Stimulated activated CD8-positive, alpha-beta memory T cell treated with anti-CD3 and anti-CD28 coated beads, Interleukin-4, amount 100 ng/mL, for 1 hour (primary cell): ENCODE data around the gene HAL.

Experiments used
- DNase-seq, 2 donors: peaks; one replicate each; pipeline ENCODE4 v3.0.0-alpha.2; 2020; ENCODE audit warnings: low read depth in 2 of 2, low spot score in 1 of 2

HAL gene

GRCh38 chr12:96014943-96015599 lies 18.9 kb upstream of the HAL start:
- DNase-seq = no peak

DNA sequence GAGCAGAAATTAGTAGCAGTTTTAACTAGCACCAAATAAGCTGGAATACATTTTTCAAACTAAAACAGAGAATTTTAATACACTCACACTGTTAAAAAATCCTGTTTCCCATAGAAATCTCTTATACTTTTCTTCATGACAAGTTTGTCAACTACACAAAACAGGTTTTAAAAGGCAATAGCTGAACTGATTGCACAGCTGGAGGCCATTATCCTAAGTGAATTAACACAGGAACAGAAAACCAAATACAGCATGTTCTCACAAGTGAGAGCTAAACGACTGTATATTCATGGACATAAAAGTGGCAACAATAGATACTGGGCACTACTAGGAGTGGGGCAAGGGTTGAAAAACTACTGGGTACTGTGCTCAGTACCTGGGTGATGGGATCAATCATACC lies 11.6 kb upstream of the HAL start:
- no peak for DNase-seq

DNA sequence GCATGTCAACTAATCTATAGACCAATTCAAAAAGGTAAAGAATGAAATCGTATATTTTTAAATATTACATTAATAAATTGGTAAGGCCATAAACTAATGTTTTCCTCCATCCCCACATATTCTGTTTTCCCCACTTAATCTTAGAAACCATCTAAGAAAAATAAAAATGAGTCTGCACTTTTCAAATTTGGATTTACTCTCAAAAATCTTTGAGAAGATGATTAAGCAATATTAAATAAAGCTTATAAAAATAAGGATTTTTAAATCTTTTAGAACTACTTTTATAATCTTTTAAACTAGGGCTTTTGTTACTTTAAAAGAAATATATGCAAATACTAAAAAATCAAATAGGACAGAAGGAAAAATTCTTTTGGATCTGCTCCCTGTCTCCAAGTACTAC lies 10.6 kb upstream of the HAL start:
- DNase-seq = no peak

DNA sequence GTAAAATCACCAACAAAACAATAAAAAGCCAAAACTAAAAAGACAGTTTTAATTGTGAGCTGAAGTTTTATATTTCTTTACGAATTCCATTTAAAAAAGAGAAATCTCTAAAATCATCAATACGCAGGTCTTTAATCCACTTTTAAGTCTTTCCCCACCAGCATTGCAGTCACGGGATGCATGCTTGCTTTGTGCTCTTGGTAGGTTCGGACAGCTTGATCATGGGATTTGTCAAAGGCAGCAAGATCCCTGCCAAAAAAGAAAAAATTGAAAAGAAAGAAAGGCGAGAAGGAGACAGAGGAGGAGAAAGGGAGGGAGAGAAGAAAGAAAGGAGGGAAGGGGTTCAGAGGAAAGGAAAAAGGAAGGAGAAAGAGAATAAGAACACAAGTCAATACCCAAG lies 4.7 kb upstream of the HAL start:
- no peak for DNase-seq

- DNase-seq = no peak
Observed at GRCh38 chr12:95999484-95999883, 3.3 kb upstream of the HAL start.

GRCh38 chr12:95998611-95999286 lies 2.6 kb upstream of the HAL start:
- peak in 1 of 2 donors; percentile 4 for DNase-seq

DNA sequence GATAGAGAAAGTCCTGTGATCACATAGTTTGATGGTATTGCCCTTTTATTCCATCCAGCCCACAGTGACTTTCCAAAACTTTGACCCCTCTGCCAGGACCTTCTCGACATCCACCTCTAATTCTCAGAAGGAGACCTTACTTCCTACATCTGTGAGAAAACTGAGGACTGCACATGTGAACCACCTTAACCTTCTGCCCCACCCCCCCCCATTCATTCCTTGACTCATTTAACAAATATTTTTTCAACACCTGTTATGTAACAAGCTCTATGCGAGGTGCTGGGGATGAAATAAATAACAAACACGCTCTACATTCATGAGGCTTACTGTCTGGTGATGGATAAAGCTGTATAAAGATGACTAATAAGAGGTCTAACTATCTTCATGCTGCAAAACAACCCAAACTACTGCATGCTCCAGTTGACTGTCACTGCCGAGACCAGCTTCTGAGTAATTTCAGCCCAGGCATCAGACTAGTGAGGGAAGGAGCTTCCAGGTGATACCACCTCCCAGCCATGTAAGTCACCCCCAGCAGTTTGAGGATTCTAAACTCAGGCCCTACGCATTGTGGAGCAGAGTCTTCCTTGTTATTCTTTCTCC lies 1.9 kb upstream of the HAL start:
- no peak for DNase-seq

- no peak for DNase-seq
Observed at GRCh38 chr12:95997276-95997675, 1.1 kb upstream of the HAL start.

DNA sequence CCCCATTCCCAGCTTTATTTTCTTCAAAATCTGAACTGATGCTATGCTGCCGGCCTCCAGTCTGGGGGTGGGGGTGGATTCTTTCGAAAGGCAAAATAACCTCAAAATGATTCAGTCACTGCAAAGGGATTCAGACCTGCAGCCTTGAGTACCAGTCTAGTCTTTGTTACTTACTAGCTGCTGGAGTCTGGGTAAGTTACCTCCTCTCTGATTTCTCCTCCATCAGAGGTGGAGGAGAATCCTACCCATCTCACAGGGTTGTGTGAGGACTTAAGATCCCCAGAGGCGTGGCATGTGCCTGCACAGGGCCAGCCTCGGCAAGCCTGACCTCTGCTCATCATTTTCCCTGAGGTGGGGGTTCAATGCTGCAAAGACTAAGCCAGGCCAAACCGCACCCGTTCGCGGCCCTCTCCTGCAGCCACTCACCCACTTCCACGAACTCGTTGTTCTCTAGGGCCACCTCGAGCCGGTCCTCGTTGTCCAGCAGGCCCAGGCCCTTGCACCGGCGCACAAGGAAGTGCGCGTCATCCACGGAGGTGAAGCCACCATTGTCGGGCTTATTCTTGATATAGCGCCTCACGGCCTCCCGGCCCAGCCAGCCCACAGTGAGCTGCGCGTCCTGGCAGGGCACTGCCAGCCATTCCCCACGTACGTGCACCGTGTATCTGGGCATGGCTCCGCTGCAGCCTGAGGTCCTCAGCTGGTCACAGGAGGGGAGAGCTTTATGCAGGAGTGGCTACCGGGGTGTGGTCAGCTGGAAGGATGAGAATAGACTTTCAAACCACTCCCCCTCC lies 709 bp downstream of the HAL start:
- no peak for DNase-seq

DNA sequence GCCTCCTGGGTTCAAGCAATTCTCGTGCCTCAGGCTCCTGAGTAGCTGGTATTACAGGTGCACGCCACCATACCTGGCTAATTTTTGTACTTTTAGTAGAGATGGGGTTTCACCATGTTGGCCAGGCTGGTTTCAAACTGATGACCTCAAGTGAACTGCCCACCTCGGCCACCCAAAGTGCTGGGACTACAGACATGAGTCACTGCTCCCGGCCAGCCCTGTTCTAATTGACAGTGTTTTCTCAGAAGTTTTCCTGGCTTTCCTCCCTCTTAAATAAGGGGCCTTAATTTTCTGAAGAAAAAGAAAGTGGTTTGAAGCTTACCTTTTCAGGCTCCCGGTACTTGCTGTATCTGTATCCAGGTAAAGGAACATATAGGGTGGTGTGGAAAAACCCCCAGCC lies 1.7 kb downstream of the HAL start:
- no peak for DNase-seq

DNA sequence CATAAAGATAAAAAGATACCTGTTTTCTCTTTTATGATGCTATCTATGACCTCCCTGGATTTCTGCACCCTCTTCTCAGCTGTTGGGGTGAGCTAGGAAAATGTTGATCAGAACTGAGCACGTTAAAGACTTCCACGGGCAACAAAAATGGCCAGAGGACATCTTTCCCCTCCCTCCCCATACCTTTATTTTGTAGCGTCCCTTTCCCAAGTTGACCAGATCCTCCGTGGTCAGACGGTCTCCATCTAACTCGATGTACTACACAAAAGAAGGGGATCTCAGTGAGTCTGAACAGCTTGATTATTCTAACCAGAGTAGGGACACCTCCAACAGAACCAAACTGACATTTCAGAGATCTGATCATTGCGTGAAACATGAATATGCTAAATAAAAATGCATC lies 2.2 kb downstream of the HAL start:
- DNase-seq = no peak

DNA sequence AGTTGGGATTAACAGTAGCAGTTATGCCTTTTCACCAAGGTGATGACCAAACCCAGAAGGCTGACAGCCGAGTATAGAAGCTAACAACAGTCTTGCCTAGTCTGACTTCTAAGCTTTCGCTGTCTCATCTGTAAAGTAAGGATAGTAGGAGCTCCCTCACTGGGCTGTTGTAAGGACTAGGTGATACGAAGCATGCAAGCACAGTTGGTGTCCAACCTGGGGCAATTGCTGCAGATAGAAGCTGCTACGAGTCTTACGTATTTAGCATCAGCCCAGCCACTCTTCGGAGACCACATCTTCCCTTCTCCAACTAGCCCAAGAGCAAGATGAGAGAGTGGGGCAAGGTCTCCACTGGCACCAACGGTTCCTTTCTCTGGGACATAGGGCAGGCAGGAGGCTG lies 6.0 kb downstream of the HAL start:
- DNase-seq = no peak

DNA sequence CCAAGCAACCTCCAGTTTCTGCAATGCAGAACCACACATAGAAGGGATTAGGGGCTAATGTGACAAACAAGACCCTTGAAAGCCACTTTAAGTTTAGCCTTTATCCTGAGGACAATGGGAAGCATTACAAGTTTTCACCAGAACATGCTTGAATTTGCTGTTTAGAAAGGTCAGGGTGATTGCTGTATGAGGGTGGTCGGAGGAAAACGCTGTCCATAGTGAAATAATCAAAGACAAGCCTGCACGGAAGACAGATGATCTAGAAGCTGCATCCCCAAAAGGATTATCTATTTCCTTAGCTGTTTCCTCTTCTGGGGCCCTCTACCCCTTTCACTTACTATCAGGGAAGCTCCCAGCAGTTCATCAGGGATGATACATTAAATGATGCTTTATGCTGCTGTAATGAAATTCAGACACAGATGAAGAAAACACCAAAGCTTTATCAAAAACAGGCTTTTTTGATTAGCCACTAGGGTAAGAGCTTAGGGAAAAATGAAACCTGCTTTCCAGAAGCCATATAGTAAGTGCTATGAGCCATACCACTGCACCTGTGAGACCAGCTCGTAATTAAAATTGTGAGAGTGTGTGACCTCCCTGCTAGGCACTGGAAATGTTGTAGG lies 6.5 kb downstream of the HAL start:
- DNase-seq = no peak

DNA sequence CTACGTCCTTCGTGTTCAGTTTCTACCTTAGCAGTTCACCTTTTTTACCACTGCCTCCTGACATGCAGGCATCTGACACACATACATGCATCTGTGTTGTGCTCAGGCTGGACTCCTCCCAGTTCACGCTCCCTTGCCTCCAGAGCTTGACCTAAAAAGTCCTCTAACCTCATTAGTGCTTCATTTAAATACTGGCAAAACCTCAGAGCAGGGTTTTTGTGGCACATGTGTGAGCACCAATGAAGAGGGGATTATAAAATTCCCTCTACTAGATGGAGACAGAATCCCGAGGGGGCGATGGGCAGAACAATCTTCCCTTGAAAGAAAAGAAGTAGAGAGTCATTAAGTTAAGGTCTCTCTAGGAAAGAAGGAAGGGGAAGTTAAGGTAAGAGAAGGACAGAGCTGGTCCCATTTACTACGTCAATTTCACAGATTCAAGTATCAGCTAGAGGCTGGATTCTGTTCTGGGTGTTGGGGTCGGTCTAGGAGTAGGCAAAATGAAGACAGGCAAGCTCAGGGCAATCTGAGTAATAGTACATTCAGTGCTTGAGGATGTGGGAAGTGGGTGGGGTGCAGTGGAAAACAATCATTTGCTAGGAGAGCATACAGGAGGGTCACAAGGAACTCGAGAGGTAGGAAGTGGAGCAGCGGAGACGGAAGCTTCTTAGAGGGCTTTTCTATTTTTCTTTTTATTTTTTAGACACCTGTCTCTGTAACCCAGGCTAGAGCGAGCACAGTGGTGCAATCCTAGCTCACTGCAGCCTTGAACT lies 7.5 kb downstream of the HAL start:
- DNase-seq = no peak

- DNase-seq = no peak
Observed at GRCh38 chr12:95986635-95987570, 9.2 kb downstream of the HAL start.

- no peak for DNase-seq
Observed at GRCh38 chr12:95984682-95985081, 11.5 kb downstream of the HAL start.

GRCh38 chr12:95982602-95983001 lies 13.5 kb downstream of the HAL start:
- DNase-seq = no peak

DNA sequence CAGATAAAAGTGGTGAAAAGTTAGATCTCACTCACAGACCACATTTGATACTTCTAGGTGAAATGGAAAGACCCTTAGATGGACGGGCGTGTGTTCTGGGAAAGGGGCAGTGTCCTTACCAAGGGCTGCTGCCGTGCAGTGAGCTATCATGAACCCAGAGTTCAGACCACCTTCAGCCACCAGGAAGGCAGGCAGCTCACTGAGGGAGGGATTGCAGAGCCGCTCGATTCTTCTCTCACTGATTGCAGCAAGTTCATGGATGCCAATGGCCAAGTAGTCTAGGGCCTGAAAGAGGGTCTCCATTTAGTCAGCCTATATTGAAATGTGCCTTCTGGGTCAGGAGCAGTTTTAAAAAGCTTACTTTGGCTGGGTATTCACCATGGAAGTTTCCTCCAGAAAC lies 15.7 kb downstream of the HAL start:
- no peak for DNase-seq

DNA sequence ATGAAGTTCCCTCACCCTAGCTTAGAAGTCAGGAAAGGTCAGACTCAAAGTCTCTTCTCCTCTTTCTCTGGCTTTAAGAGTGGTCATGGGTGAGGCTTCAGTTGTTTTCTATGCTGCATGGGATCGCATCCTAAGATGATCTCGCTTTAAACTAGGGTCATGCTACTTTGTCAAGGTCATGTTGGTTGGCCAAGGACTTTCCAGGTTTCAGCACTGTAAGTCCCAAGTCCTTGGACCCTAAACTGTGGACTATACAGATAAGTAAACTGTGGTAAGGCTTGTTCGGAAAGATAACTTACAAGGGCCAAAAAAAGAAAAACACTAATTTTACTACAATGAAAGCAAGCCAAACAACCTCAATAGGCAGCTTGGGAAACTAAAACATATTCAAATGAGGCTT lies 17.4 kb downstream of the HAL start:
- DNase-seq = no peak

DNA sequence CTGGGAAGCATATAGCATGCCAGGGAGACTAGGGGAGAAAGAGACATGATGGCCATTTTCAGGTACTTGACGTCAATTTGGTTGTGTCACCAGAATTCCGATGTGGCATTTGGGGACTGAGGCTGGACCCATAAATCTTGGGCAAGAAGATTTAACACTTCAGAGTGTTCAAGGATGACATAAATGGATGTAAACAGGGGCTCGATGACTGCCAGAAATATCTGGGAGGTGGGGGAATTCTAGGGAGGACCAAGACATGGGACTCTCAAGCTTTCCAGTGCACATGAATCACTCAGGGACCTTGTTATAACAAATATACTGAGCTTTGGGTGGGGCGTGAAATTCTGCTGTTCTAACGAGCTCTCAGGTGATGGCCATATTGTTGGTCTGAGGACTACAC lies 17.8 kb downstream of the HAL start:
- no peak for DNase-seq
